ENCODE data around the gene MRPS6. TPM values are rescaled to one million over a fixed set of nuclear protein-coding genes. Genes with fewer than 3 reads are reported as not detected.
A peak's percentile ranks its signal among the peaks of the same experiment; 100 is the strongest.

Gene MRPS6
- total and polyA plus RNA-seq, 7 donors, result 38.8 to 191 (median 80.0) TPM

GRCh38 chr21:34080710-34081109, 7.3 kb downstream of the MRPS6 start:
- DNase-seq (no peak), ATAC-seq (no peak)
- H3K36me3 ChIP-seq (ENCODE audit: insufficient read depth in 1 of 2, low read depth in 1 of 2), result peaks cover 6 to 15% of the 10 kb centered on the region in 2 donors
- intact Hi-C loops (cut with DNase I), result loop anchor here in 1 of 2 donors (10.0 kb wide), 1 partner anchor 114 kb away; no protein-coding TSS in a partner anchor
- H3K27ac ChIP-seq, result no peak overlapping the region
- H3K27me3 ChIP-seq (ENCODE audit: insufficient read depth in 3 of 3, low read length in 2 of 3), result no peaks in the 10 kb centered on the region
- 90 to 100% (median 97%) methylated on average over 5 of the region's 5 CpGs for WGBS, 3 donors
- TF ChIP-seq CTCF (IDR thresholded peaks at IDR 0.05), result no peak
- H3K9me3 ChIP-seq, result no peaks in the 10 kb centered on the region
- H3K4me3 ChIP-seq, result no peak overlapping the region
- H3K4me1 ChIP-seq, result peaks cover 47% of the 10 kb centered on the region

- H3K27me3 ChIP-seq (ENCODE audit: insufficient read depth in 3 of 3, low read length in 2 of 3), result no peaks in the 10 kb centered on the region
- peaks cover 5 to 15% of the 10 kb centered on the region in 2 donors for H3K36me3 ChIP-seq (ENCODE audit: insufficient read depth in 1 of 2, low read depth in 1 of 2)
- no peak overlapping the region for H3K27ac ChIP-seq
- intact Hi-C loops (cut with DNase I), result loop anchor here in 1 of 2 donors (10.0 kb wide), 1 partner anchor 112 kb away; no protein-coding TSS in a partner anchor
- ATAC-seq, result no peak
- DNase-seq, result no peak
- no peak overlapping the region for H3K4me3 ChIP-seq
- WGBS, 3 donors, result 88 to 95% (median 90%) methylated on average over 4 of the region's 4 CpGs
- H3K4me1 ChIP-seq, result peaks cover 36% of the 10 kb centered on the region
- no peak for TF ChIP-seq CTCF (IDR thresholded peaks at IDR 0.05)
- H3K9me3 ChIP-seq, result no peaks in the 10 kb centered on the region
These were observed 9.4 kb downstream of the MRPS6 start for GRCh38 chr21:34082769-34083168.

GRCh38 chr21:34083357-34083756, 10.0 kb downstream of the MRPS6 start:
- Histone ChIP-seq H3K4me1 (peaks cover 32% of the 10 kb centered on the region), H3K9me3 (no peaks in the 10 kb centered on the region), H3K36me3 (ENCODE audit: insufficient read depth in 1 of 2, low read depth in 1 of 2) (peaks cover 5 to 15% of the 10 kb centered on the region in 2 donors), H3K27me3 (ENCODE audit: insufficient read depth in 3 of 3, low read length in 2 of 3) (no peaks in the 10 kb centered on the region), H3K27ac (no peak overlapping the region), H3K4me3 (no peak overlapping the region)
- DNase-seq (no peak), ATAC-seq (no peak)
- intact Hi-C loops (cut with DNase I), result loop anchor here in 1 of 2 donors (10.0 kb wide), 1 partner anchor 111 kb away; no protein-coding TSS in a partner anchor
- WGBS, 3 donors, result 83 to 90% (median 86%) methylated on average over 3 of the region's 3 CpGs
- TF ChIP-seq CTCF (IDR thresholded peaks at IDR 0.05), result no peak

GRCh38 chr21:34085129-34085528, 11.8 kb downstream of the MRPS6 start:
- TF ChIP-seq CTCF (IDR thresholded peaks at IDR 0.05), result no peak
- peaks cover 23% of the 10 kb centered on the region for H3K4me1 ChIP-seq
- H3K27me3 ChIP-seq (ENCODE audit: insufficient read depth in 3 of 3, low read length in 2 of 3), result no peaks in the 10 kb centered on the region
- DNase-seq, result no peak
- ATAC-seq, result no peak
- 94 to 95% (median 95%) methylated on average over 2 of the region's 2 CpGs for WGBS, 3 donors
- no peaks in the 10 kb centered on the region for H3K9me3 ChIP-seq
- intact Hi-C loops (cut with DNase I), result loop anchor here in 1 of 2 donors (10.0 kb wide), 1 partner anchor 110 kb away; no protein-coding TSS in a partner anchor
- H3K4me3 ChIP-seq, result no peak overlapping the region
- peaks cover 2 to 15% of the 10 kb centered on the region in 2 donors for H3K36me3 ChIP-seq (ENCODE audit: insufficient read depth in 1 of 2, low read depth in 1 of 2)
- no peak overlapping the region for H3K27ac ChIP-seq

- no peak overlapping the region for H3K4me3 ChIP-seq
- intact Hi-C loops (cut with DNase I), result loop anchor here in 1 of 2 donors (10.0 kb wide), 1 partner anchor 108 kb away; no protein-coding TSS in a partner anchor
- no peak for TF ChIP-seq CTCF (IDR thresholded peaks at IDR 0.05)
- peaks cover 30% of the 10 kb centered on the region for H3K4me1 ChIP-seq
- H3K9me3 ChIP-seq, result no peaks in the 10 kb centered on the region
- ATAC-seq, result peak; percentile 54 to 74 (median 65)
- no peak for DNase-seq
- peaks cover 0 to 4% of the 10 kb centered on the region in 2 donors for H3K36me3 ChIP-seq (ENCODE audit: insufficient read depth in 1 of 2, low read depth in 1 of 2)
- H3K27ac ChIP-seq, result no peak overlapping the region
- H3K27me3 ChIP-seq (ENCODE audit: insufficient read depth in 3 of 3, low read length in 2 of 3), result no peaks in the 10 kb centered on the region
- WGBS, 3 donors, result 38 to 60% (median 39%) methylated on average over 5 of the region's 5 CpGs
These were observed 13.5 kb downstream of the MRPS6 start for GRCh38 chr21:34086887-34087306.
